ENCODE data around the gene CTIF. TPM values are rescaled to one million over a fixed set of nuclear protein-coding genes. Genes with fewer than 3 reads are reported as not detected.

CTIF gene
- total RNA-seq, 4 donors from 2014 or later = 14.1 to 78.2 (median 18.4) TPM

GRCh38 chr18:48904847-48905394 lies 366.1 kb downstream of the CTIF start:
- H3K4me1 ChIP-seq = peaks cover 6 to 15% (median 12%) of the 10 kb centered on the region in 4 donors
- in situ Hi-C loops (cut with MboI; ENCODE audit: low pct_ligation_motif_present in 1 of 4, low pct_unique_long_range_greater_than_20kb in 1 of 4, low sequenced_read_pairs in 3 of 4) (loop anchor here in 1 of 4 donors (25.0 kb wide), 1 partner anchor 218 kb away; no protein-coding TSS in a partner anchor), intact Hi-C loops (cut with DNase I; ENCODE audit: low total_unique reads) (no loop called here)
- DNase-seq = no peak
- H3K27ac ChIP-seq = no peak overlapping the region
- TF ChIP-seq EP300 (IDR thresholded peaks at IDR 0.05; ENCODE audit: low read depth) = no peak
- H3K9me3 ChIP-seq = peaks cover 0 to 5% of the 10 kb centered on the region in 2 donors
- no peaks in the 10 kb centered on the region for H3K36me3 ChIP-seq
- 80 to 90% methylated on average over 3 of the region's 3 CpGs for WGBS, 2 donors (ENCODE audit: low coverage in 1 of 2)
- H3K27me3 ChIP-seq = no peaks in the 10 kb centered on the region
- H3K4me3 ChIP-seq = no peak overlapping the region

GRCh38 chr18:48905513-48905912 lies 366.7 kb downstream of the CTIF start:
- H3K9me3 ChIP-seq = peaks cover 0 to 5% of the 10 kb centered on the region in 2 donors
- WGBS, 2 donors (ENCODE audit: low coverage in 1 of 2) = 94% methylated on average over 1 of the region's 1 CpG
- in situ Hi-C loops (cut with MboI; ENCODE audit: low pct_ligation_motif_present in 1 of 4, low pct_unique_long_range_greater_than_20kb in 1 of 4, low sequenced_read_pairs in 3 of 4) = loop anchor here in 1 of 4 donors (25.0 kb wide), 1 partner anchor 218 kb away; no protein-coding TSS in a partner anchor

GRCh38 chr18:48908916-48909315 lies 370.1 kb downstream of the CTIF start:
- Histone ChIP-seq H3K9me3 (peaks cover 0 to 5% of the 10 kb centered on the region in 2 donors), H3K36me3 (no peaks in the 10 kb centered on the region), H3K4me3 (no peak overlapping the region), H3K4me1 (no peaks in the 10 kb centered on the region), H3K27me3 (no peaks in the 10 kb centered on the region), H3K27ac (no peak overlapping the region)
- intact Hi-C loops (cut with DNase I; ENCODE audit: low total_unique reads) = no loop called here
- TF ChIP-seq POLR2AphosphoS5 (IDR thresholded peaks at IDR 0.05) = no peak
- no peak for TF ChIP-seq CTCF (IDR thresholded peaks at IDR 0.05)
- no peak for TF ChIP-seq EP300 (IDR thresholded peaks at IDR 0.05; ENCODE audit: low read depth)
- TF ChIP-seq POLR2A (IDR thresholded peaks at IDR 0.05) = no peak
- in situ Hi-C loops (cut with MboI; ENCODE audit: low pct_ligation_motif_present in 1 of 4, low pct_unique_long_range_greater_than_20kb in 1 of 4, low sequenced_read_pairs in 3 of 4) = loop anchor here in 1 of 4 donors (25.0 kb wide), 1 partner anchor 222 kb away; no protein-coding TSS in a partner anchor
- DNase-seq = no peak
- 37 to 58% methylated on average over 2 to 3 of the region's 3 CpGs for WGBS, 2 donors (ENCODE audit: low coverage in 1 of 2)

More at GRCh38 chr18:48905513-48905912, 366.7 kb downstream of the CTIF start:
- H3K27ac ChIP-seq = no peak overlapping the region
- TF ChIP-seq POLR2A (IDR thresholded peaks at IDR 0.05) = no peak
- no peak for TF ChIP-seq EP300 (IDR thresholded peaks at IDR 0.05; ENCODE audit: low read depth)
- no peak for TF ChIP-seq POLR2AphosphoS5 (IDR thresholded peaks at IDR 0.05)
- no peak for TF ChIP-seq CTCF (IDR thresholded peaks at IDR 0.05)
- no peaks in the 10 kb centered on the region for H3K27me3 ChIP-seq
- DNase-seq = no peak
- peaks cover 6 to 15% (median 12%) of the 10 kb centered on the region in 4 donors for H3K4me1 ChIP-seq
- intact Hi-C loops (cut with DNase I; ENCODE audit: low total_unique reads) = no loop called here
- no peak overlapping the region for H3K4me3 ChIP-seq
- H3K36me3 ChIP-seq = no peaks in the 10 kb centered on the region

- Histone ChIP-seq H3K4me3 (no peak overlapping the region), H3K36me3 (no peaks in the 10 kb centered on the region), H3K27ac (no peak overlapping the region), H3K9me3 (peaks cover 0 to under 1% of the 10 kb centered on the region in 2 donors), H3K27me3 (no peaks in the 10 kb centered on the region), H3K4me1 (no peaks in the 10 kb centered on the region)
- in situ Hi-C loops (cut with MboI; ENCODE audit: low pct_ligation_motif_present in 1 of 4, low pct_unique_long_range_greater_than_20kb in 1 of 4, low sequenced_read_pairs in 3 of 4) (loop anchor here in 1 of 4 donors (10.0 to 25.0 kb wide), 3 partner anchors 55 to 222 kb away; no protein-coding TSS in a partner anchor), intact Hi-C loops (cut with DNase I; ENCODE audit: low total_unique reads) (no loop called here)
- DNase-seq = no peak
- TF ChIP-seq EP300 (IDR thresholded peaks at IDR 0.05; ENCODE audit: low read depth) = no peak
- TF ChIP-seq POLR2AphosphoS5 (IDR thresholded peaks at IDR 0.05) = no peak
- TF ChIP-seq CTCF (IDR thresholded peaks at IDR 0.05) = no peak
- WGBS, 2 donors (ENCODE audit: low coverage in 1 of 2) = 69 to 97% methylated on average over 3 to 6 of the region's 6 CpGs
Observed at GRCh38 chr18:48909721-48910120, 370.9 kb downstream of the CTIF start.

Measured in transverse colon (tissue), 4 donors.